Measurements from ENCODE around the gene RCN2. TPM values are rescaled to one million over a fixed set of nuclear protein-coding genes. Genes with fewer than 3 reads are reported as not detected.
A peak's percentile ranks its signal among the peaks of the same experiment; 100 is the strongest.
"Not testable (repeated sequence)": the region's sequence is repeated elsewhere in the genome, so short reads cannot be mapped to it uniquely, and the experiment has no call there.

The RCN2 gene, protein sequence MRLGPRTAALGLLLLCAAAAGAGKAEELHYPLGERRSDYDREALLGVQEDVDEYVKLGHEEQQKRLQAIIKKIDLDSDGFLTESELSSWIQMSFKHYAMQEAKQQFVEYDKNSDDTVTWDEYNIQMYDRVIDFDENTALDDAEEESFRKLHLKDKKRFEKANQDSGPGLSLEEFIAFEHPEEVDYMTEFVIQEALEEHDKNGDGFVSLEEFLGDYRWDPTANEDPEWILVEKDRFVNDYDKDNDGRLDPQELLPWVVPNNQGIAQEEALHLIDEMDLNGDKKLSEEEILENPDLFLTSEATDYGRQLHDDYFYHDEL
- total RNA-seq: 61.8 and 72.1 TPM in 2 replicates

DNA sequence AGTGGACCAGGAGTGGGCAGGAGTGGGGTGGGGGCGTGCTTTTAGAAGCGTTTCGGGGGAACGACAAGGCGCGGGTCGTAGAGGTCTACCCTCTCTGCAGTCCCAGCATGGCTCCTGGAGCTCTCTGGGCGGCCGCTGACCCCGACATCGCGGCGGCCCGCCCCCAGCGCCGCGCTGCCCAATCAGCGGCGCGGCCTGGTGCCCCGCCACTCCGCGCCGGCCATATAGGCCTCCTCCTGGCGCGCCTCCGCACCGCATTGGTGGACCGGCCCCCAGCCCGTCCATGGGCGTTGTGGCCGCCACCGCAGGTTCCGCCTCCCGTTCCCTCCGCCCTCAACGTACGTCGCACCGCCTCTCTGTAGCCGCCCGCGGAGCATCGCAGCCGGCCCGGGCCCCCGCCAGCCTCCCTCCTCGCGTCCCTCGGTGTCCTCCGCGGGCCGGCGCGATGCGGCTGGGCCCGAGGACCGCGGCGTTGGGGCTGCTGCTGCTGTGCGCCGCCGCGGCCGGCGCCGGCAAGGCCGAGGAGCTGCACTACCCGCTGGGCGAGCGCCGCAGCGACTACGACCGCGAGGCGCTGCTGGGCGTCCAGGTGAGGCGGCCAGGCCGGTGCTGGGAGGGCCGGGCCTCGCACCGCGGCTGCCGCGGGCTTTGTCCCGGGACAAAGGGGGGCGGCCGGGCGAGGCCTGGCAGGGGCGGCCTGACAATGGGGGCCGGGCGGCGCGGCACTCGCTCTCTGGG is at the start of gene RCN2:
Gene RCN2 (plus strand): TSS at position 353 of the 738 bp plus-strand sequence. CDS start 93 bp downstream, at position 446.
- H3K4me3 ChIP-seq (ENCODE audit: low read depth, low read length): peak within 1 kb of the TSS; percentile 79
- TF ChIP-seq, protein P1, sequence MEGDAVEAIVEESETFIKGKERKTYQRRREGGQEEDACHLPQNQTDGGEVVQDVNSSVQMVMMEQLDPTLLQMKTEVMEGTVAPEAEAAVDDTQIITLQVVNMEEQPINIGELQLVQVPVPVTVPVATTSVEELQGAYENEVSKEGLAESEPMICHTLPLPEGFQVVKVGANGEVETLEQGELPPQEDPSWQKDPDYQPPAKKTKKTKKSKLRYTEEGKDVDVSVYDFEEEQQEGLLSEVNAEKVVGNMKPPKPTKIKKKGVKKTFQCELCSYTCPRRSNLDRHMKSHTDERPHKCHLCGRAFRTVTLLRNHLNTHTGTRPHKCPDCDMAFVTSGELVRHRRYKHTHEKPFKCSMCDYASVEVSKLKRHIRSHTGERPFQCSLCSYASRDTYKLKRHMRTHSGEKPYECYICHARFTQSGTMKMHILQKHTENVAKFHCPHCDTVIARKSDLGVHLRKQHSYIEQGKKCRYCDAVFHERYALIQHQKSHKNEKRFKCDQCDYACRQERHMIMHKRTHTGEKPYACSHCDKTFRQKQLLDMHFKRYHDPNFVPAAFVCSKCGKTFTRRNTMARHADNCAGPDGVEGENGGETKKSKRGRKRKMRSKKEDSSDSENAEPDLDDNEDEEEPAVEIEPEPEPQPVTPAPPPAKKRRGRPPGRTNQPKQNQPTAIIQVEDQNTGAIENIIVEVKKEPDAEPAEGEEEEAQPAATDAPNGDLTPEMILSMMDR (IDR thresholded peaks at IDR 0.05; ENCODE audit: insufficient read depth, low read depth, low read length): no peak
- peak; percentile 93 for DNase-seq (ENCODE audit: low read depth)

DNA sequence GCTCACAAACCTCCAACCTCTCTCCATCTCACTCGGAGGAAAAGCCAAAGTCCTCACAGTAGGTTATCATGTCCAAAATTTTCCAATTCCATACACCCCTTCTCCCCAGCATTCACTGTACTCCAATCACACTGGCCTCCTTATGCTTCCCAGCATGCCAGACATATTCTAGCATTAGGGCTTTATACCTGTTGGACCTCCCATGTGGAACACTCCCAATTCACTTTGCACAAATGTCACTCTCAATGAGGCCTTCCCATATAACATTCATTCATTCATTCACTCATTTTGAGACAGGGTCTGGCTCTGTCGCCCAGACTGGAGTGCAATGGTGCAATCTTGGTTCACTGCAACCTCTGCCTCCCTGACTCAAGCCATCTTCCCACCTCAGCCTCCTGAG is 46.3 kb upstream of the RCN2 start:
- no peak for DNase-seq (ENCODE audit: low read depth)
- no peak overlapping the region for H3K4me3 ChIP-seq (ENCODE audit: low read depth, low read length)
- TF ChIP-seq, protein P1 (IDR thresholded peaks at IDR 0.05; ENCODE audit: insufficient read depth, low read depth, low read length): no peak

DNA sequence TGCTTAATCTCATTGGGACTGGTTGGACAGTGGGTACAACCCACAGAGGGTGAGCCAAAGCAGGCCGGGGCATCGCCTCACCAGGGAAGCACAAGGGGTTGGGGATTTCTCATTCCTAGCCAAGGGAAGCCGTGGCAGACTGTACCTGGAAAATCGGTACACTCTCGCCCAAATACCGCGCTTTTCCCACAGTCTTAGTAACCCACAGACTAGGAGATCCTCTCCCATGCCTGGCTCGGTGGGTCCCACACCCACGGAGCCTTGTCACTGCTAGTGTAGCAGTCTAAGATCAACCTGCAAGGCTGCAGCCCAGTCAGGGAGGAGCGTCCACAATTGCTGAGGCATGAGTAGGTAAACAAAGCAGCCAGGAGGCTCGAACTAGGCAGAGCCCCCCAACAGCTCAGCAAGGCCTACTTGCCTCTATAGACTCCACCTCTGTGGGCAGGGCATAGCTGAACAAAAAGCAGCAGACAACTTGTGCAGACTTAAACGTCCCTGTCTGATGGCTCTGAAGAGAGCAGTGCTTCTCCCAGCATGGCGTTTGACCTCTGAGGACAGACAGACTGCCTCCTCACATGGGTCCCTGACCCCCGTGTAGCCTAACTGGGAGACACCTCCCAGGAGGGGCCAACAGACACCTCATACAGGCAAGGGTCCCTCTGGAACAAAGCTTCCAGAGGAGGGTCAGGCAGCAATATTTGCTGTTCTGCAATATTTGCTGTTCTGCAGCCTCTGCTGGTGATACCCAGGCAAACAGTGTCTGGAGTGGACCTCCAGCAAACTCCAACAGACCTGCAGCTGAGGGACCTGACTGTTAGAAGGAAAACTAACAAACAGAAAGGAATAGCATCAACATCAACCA is 44.0 kb upstream of the RCN2 start:
- not testable (repeated sequence) for H3K4me3 ChIP-seq (ENCODE audit: low read depth, low read length)

DNA sequence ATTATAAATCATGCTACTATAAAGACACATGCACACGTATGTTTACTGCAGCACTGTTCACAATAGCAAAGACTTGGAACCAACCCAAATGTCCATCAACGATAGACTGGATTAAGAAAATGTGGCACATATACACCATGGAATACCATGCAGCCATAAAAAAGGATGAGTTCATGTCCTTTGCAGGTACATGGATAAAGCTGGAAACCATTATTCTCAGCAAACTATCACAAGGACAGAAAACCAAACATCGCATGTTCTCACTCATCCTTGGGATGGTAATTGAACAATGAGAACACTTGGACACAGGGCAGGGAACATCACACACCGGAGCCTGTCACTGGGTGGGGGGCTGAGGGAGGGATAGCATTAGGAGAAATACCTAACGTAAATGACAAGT is 38.7 kb upstream of the RCN2 start:
- DNase-seq (ENCODE audit: low read depth); H3K4me3 ChIP-seq (ENCODE audit: low read depth, low read length): not testable (repeated sequence)

More for the DNA sequence above, 44.0 kb upstream of the RCN2 start:
- not testable (repeated sequence) for DNase-seq (ENCODE audit: low read depth)

DNA sequence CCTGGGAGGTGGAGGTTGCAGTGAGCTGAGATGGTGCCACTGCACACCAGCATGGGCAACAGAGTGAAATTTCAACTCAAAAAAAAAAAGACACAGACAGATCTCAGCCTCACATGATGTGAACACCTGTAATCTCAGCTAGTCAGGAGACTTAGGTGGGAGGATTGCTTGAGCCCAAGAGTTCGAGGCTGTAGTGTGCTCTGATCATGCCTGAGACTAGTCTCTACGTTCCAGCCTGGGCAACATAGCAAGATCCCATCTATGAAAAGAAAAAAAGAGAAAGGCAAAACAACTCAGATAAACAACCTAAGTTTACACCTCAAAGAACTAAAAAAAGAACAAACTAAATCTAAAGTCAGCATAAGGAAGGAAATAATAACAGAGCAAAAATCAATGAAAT is 37.4 kb upstream of the RCN2 start:
- TF ChIP-seq, protein P1 (IDR thresholded peaks at IDR 0.05; ENCODE audit: insufficient read depth, low read depth, low read length): no peak
- no peak for DNase-seq (ENCODE audit: low read depth)
- no peak overlapping the region for H3K4me3 ChIP-seq (ENCODE audit: low read depth, low read length)

DNA sequence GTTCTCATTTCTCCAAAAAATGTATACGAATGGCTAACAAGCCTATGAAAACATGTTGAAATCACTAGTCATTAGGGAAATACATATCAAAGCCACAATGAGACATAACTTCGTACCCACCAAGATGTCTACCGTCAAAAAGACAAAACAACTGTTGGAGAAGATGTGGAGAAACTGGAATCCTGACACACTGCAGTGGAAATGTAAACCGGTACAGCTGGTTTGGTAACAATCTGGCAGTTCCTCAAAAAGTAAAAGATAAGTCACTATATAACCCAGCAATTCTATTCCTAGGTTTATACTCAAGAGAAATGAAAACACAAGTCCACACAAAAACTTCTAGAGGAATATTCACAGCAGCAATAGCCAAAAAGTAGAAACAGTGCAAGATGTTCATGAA is 33.4 kb upstream of the RCN2 start:
- no peak overlapping the region for H3K4me3 ChIP-seq (ENCODE audit: low read depth, low read length)
- no peak for DNase-seq (ENCODE audit: low read depth)
- TF ChIP-seq, protein P1 (IDR thresholded peaks at IDR 0.05; ENCODE audit: insufficient read depth, low read depth, low read length): no peak

DNA sequence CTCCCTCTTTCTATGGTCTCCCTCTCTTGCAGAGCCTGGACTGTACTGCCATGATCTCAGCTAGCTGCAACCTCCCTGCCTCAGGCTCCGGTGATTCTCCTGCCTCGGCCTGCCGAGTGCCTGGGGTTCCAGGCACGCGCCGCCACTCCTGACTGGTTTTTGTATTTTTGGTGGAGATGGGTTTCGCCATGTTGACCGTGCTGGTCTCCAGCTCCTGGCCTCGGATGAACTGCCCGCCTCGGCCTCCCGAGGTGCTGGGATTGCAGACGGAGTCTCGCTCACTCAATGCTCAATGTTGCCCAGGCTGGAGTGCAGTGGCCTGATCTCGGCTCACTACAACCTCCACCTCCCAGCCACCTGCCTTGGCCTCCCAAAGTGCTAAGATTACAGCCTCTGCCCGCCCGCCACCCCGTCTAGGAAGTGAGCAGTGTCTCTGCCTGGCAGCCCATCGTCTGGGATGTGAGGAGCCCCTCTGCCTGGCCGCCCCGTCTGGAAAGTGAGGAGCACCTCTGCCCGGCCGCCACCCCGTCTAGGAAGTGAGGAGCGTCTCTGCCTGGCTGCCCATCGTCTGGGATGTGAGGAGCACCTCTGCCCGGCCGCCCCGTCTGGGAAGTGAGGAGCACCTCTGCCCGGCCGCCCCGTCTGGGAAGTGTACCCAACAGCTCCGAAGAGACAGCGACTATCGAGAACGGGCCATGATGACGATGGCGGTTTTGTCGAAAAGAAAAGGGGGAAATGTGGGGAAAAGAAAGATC is 32.2 kb upstream of the RCN2 start:
- H3K4me3 ChIP-seq (ENCODE audit: low read depth, low read length); DNase-seq (ENCODE audit: low read depth): not testable (repeated sequence)

DNA sequence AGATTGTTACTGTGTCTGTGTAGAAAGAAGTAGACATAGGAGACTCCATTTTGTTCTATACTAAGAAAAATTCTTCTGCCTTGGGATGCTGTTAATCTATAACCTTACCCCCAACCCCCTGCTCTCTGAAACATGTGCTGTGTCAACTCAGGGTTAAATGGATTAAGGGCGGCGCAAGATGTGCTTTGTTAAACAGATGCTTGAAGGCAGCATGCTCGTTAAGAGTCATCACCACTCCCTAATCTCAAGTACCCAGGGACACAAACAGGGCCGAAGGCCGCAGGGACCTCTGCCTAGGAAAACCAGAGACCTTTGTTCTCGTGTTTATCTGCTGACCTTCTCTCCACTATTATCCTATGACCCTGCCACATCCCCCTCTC is 31.6 kb upstream of the RCN2 start:
- not testable (repeated sequence) for DNase-seq (ENCODE audit: low read depth); H3K4me3 ChIP-seq (ENCODE audit: low read depth, low read length)
